ENCODE measurements around the gene PLCZ1. TPM values are rescaled to one million over a fixed set of nuclear protein-coding genes. Genes with fewer than 3 reads are reported as not detected.

Gene PLCZ1
- total and polyA plus RNA-seq, 12 donors, result not detected

DNA sequence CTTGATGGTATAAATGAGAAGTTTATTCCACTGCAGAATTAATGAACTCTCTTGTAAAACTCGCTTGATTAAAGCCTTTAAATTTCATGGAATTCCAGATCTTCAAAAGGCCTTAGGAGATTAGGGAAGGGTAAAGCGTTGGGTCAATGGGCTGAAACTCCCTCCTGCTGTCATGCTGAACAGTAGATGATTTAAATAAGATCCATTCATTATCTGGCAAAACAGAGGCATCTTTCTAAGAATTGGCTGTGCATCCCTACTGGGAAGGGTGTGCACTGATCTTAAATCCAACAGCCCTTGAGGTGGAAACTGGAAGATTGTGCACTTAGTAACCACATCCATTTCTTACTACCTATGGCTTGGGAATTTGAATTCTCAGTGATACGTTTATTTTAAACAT, 56.0 kb downstream of the PLCZ1 start:
- Histone ChIP-seq H3K4me1 (replicated peaks in 1 of 2) (peaks cover 0 to 5% of the 10 kb centered on the region in 2 donors), H3K9me3 (replicated peaks in 1 of 3) (no peaks in the 10 kb centered on the region), H3K36me3 (replicated peaks in 1 of 2) (no peaks in the 10 kb centered on the region), H3K27ac (no peak overlapping the region), H3K4me3 (no peak overlapping the region), H3K27me3 (no peaks in the 10 kb centered on the region)
- 76 to 88% (median 86%) methylated on average over 3 of the region's 3 CpGs for WGBS, 4 donors
- intact Hi-C loops (cut with DNase I), result no loop called here
- no peak for DNase-seq
- TF ChIP-seq, protein P1, sequence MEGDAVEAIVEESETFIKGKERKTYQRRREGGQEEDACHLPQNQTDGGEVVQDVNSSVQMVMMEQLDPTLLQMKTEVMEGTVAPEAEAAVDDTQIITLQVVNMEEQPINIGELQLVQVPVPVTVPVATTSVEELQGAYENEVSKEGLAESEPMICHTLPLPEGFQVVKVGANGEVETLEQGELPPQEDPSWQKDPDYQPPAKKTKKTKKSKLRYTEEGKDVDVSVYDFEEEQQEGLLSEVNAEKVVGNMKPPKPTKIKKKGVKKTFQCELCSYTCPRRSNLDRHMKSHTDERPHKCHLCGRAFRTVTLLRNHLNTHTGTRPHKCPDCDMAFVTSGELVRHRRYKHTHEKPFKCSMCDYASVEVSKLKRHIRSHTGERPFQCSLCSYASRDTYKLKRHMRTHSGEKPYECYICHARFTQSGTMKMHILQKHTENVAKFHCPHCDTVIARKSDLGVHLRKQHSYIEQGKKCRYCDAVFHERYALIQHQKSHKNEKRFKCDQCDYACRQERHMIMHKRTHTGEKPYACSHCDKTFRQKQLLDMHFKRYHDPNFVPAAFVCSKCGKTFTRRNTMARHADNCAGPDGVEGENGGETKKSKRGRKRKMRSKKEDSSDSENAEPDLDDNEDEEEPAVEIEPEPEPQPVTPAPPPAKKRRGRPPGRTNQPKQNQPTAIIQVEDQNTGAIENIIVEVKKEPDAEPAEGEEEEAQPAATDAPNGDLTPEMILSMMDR (IDR thresholded peaks at IDR 0.05), result no peak
- no peak for TF ChIP-seq POLR2A (IDR thresholded peaks at IDR 0.05)

DNA sequence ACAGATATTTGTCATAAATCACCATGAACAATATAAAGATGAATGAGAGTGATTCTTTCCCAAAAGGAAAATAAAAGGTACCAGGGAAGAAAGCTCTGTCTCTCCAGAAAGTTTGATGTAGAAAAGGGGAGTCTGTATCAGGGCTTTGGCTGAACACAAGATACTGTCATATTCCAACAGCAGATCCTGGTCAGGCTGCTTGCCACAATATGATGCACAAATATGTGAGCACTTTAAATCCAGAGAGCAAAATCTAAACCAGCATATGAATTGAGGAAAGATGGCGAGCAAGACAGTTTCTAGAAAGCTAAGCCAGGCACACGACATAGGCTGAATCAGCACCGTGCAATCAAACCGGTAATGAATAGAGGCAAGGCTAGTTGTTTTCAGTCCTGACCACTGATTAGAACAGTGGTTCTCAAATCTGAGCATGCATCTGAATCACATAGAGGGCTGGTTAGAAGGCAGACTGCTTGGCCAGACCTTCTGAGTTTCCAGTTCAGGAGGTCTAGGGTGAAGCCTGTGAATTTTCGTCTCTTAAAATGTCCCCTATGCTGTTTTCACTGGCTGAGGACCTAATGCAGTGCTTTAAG, 60.7 kb downstream of the PLCZ1 start:
- no peaks in the 10 kb centered on the region for H3K36me3 ChIP-seq (replicated peaks in 1 of 2)
- H3K27me3 ChIP-seq, result no peaks in the 10 kb centered on the region
- intact Hi-C loops (cut with DNase I), result no loop called here
- no peak overlapping the region for H3K27ac ChIP-seq
- TF ChIP-seq, protein P1 (IDR thresholded peaks at IDR 0.05), result no peak
- no peak for TF ChIP-seq POLR2A (IDR thresholded peaks at IDR 0.05)
- H3K9me3 ChIP-seq (replicated peaks in 1 of 3), result no peaks in the 10 kb centered on the region
- no peaks in the 10 kb centered on the region for H3K4me1 ChIP-seq (replicated peaks in 1 of 2)
- WGBS, 4 donors, result 66 to 81% (median 78%) methylated on average over 5 of the region's 5 CpGs
- H3K4me3 ChIP-seq, result no peak overlapping the region
- no peak for DNase-seq

DNA sequence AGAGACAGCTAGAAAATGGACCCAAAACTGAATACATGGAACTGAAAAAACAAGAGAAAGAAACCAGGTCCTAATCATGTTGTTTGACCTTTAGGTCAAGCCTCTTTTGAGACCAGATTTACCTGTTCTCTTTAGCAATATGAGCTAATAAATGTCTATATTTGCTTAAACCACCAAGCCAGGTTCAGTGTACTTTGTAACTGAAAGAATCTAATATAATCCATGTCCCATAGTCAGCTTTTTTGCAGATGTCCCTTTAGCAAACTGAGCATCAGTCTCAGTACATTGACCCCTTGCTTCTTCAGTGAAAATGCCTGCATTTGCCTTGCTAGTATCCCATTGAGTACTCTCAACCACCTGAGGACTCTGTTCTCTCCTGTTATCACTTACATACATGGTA, 61.7 kb downstream of the PLCZ1 start:
- intact Hi-C loops (cut with DNase I), result no loop called here
- Histone ChIP-seq H3K27me3 (no peaks in the 10 kb centered on the region), H3K36me3 (replicated peaks in 1 of 2) (no peaks in the 10 kb centered on the region), H3K9me3 (replicated peaks in 1 of 3) (no peaks in the 10 kb centered on the region), H3K27ac (no peak overlapping the region), H3K4me1 (replicated peaks in 1 of 2) (no peaks in the 10 kb centered on the region), H3K4me3 (no peak overlapping the region)
- no peak for DNase-seq
- TF ChIP-seq POLR2A (IDR thresholded peaks at IDR 0.05), result no peak
- TF ChIP-seq, protein P1 (IDR thresholded peaks at IDR 0.05), result no peak

DNA sequence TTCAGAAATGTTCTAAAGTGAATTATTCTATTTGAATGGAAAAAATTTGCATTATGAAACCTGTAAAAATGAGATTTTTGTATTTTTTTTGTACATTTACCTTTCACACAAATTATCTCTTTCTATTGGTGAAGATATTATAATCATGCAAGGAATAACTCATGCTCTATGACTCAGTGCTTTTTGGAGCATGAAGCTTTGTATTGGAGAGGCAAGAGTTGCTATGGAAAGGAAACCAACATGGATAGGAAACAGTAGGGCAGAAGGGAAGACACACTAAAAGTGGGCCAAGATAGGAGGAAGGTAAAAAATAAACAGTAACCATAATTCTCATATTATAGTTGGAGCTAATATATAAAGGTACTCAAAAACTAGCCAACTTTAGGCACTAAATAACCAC, 79.0 kb downstream of the PLCZ1 start:
- TF ChIP-seq POLR2A (IDR thresholded peaks at IDR 0.05), result no peak
- TF ChIP-seq, protein P1 (IDR thresholded peaks at IDR 0.05), result no peak
- no peak overlapping the region for H3K27ac ChIP-seq
- intact Hi-C loops (cut with DNase I), result no loop called here

More for the DNA sequence above, 79.0 kb downstream of the PLCZ1 start:
- Histone ChIP-seq H3K27me3 (no peaks in the 10 kb centered on the region), H3K4me3 (no peak overlapping the region), H3K9me3 (replicated peaks in 1 of 3) (no peaks in the 10 kb centered on the region), H3K36me3 (replicated peaks in 1 of 2) (no peaks in the 10 kb centered on the region), H3K4me1 (replicated peaks in 1 of 2) (no peaks in the 10 kb centered on the region)
- DNase-seq, result no peak

Data from adrenal gland (tissue), 12 donors.